ENCODE data around the gene NAB1.
A peak's percentile ranks its signal among the peaks of the same experiment; 100 is the strongest.

NAB1 gene

GRCh38 chr2:190670182-190670946 is 21.5 kb downstream of the NAB1 start:
- POLR2A ChIA-PET, result no interaction called here
- DNase-seq (ENCODE audit: extremely low spot score), result no peak
- CTCF ChIA-PET, result no interaction called here
- TF ChIP-seq ZNF384 (IDR thresholded peaks at IDR 0.05) (no peak), NFRKB (IDR thresholded peaks at IDR 0.05) (no peak), FOXM1 (IDR thresholded peaks at IDR 0.05; ENCODE audit: borderline replicate concordance) (no peak), ARNT (IDR thresholded peaks at IDR 0.05) (no peak), LEF1 (IDR thresholded peaks at IDR 0.05; ENCODE audit: borderline replicate concordance) (no peak), PKNOX1 (IDR thresholded peaks at IDR 0.05) (no peak), FOXA1 (IDR thresholded peaks at IDR 0.05) (no peak), FOXK2 (IDR thresholded peaks at IDR 0.05) (no peak), ELF4 (IDR thresholded peaks at IDR 0.05) (no peak), SUZ12 (IDR thresholded peaks at IDR 0.05) (no peak), CTBP1 (IDR thresholded peaks at IDR 0.05; ENCODE audit: borderline replicate concordance) (no peak), SP1 (IDR thresholded peaks at IDR 0.05) (no peak), TARDBP (IDR thresholded peaks at IDR 0.05) (no peak), L3MBTL2 (conservative IDR thresholded peaks at IDR 0.05) (no peak), HDGF (IDR thresholded peaks at IDR 0.05; ENCODE audit: borderline replicate concordance) (no peak), BHLHE40 (IDR thresholded peaks at IDR 0.05; ENCODE audit: borderline replicate concordance) (no peak)

- TF ChIP-seq SUZ12 (IDR thresholded peaks at IDR 0.05) (no peak), SP1 (IDR thresholded peaks at IDR 0.05) (no peak), FOXA1 (IDR thresholded peaks at IDR 0.05) (no peak), BHLHE40 (IDR thresholded peaks at IDR 0.05; ENCODE audit: borderline replicate concordance) (no peak), ELF4 (IDR thresholded peaks at IDR 0.05) (no peak)
- DNase-seq (ENCODE audit: extremely low spot score), result no peak
- ChIA-PET POLR2A (no interaction called here), CTCF (no interaction called here)
These were observed 26.2 kb downstream of the NAB1 start for GRCh38 chr2:190674966-190675650.

- ChIA-PET CTCF (no interaction called here), POLR2A (no interaction called here)
- DNase-seq (ENCODE audit: extremely low spot score), result no peak
- TF ChIP-seq ARNT (IDR thresholded peaks at IDR 0.05), result no peak
- TF ChIP-seq SP1 (IDR thresholded peaks at IDR 0.05), result no peak
- TF ChIP-seq L3MBTL2 (conservative IDR thresholded peaks at IDR 0.05), result no peak
- TF ChIP-seq ELF4 (IDR thresholded peaks at IDR 0.05), result no peak
- no peak for TF ChIP-seq HDGF (IDR thresholded peaks at IDR 0.05; ENCODE audit: borderline replicate concordance)
- no peak for TF ChIP-seq NFRKB (IDR thresholded peaks at IDR 0.05)
- TF ChIP-seq FOXM1 (IDR thresholded peaks at IDR 0.05; ENCODE audit: borderline replicate concordance), result no peak
- TF ChIP-seq PKNOX1 (IDR thresholded peaks at IDR 0.05), result no peak
- no peak for TF ChIP-seq LEF1 (IDR thresholded peaks at IDR 0.05; ENCODE audit: borderline replicate concordance)
- no peak for TF ChIP-seq CTBP1 (IDR thresholded peaks at IDR 0.05; ENCODE audit: borderline replicate concordance)
- TF ChIP-seq ZNF384 (IDR thresholded peaks at IDR 0.05), result no peak
- TF ChIP-seq BHLHE40 (IDR thresholded peaks at IDR 0.05; ENCODE audit: borderline replicate concordance), result no peak
These were observed 28.4 kb downstream of the NAB1 start for GRCh38 chr2:190677255-190677654.

- POLR2A ChIA-PET, result no interaction called here
- DNase-seq (ENCODE audit: extremely low spot score), result no peak
- CTCF ChIA-PET, result interaction anchor here (0.8 kb wide), 1 partner anchor 9 kb away, joined by 3 read pairs; no protein-coding TSS in a partner anchor
- TF ChIP-seq FOXK2 (IDR thresholded peaks at IDR 0.05), result no peak
- no peak for TF ChIP-seq HDGF (IDR thresholded peaks at IDR 0.05; ENCODE audit: borderline replicate concordance)
- TF ChIP-seq TARDBP (IDR thresholded peaks at IDR 0.05), result no peak
- TF ChIP-seq BHLHE40 (IDR thresholded peaks at IDR 0.05; ENCODE audit: borderline replicate concordance), result no peak
- no peak for TF ChIP-seq NFRKB (IDR thresholded peaks at IDR 0.05)
- no peak for TF ChIP-seq FOXM1 (IDR thresholded peaks at IDR 0.05; ENCODE audit: borderline replicate concordance)
These were observed 29.7 kb downstream of the NAB1 start for GRCh38 chr2:190678444-190679162.

GRCh38 chr2:190679391-190679790 is 30.5 kb downstream of the NAB1 start:
- ChIA-PET CTCF (interaction anchor here (0.8 to 1.3 kb wide), 2 partner anchors 9 to 145 kb away, joined by 3 read pairs; no protein-coding TSS in a partner anchor), POLR2A (no interaction called here)
- TF ChIP-seq ZNF384 (IDR thresholded peaks at IDR 0.05) (no peak), SP1 (IDR thresholded peaks at IDR 0.05) (no peak), ARNT (IDR thresholded peaks at IDR 0.05) (no peak)
- DNase-seq (ENCODE audit: extremely low spot score), result no peak

- TF ChIP-seq CTBP1 (IDR thresholded peaks at IDR 0.05; ENCODE audit: borderline replicate concordance), result no peak
- no peak for TF ChIP-seq ZNF384 (IDR thresholded peaks at IDR 0.05)
- no peak for TF ChIP-seq LEF1 (IDR thresholded peaks at IDR 0.05; ENCODE audit: borderline replicate concordance)
- no peak for TF ChIP-seq PKNOX1 (IDR thresholded peaks at IDR 0.05)
- no peak for TF ChIP-seq TARDBP (IDR thresholded peaks at IDR 0.05)
- TF ChIP-seq ELF4 (IDR thresholded peaks at IDR 0.05), result no peak
- no peak for TF ChIP-seq FOXM1 (IDR thresholded peaks at IDR 0.05; ENCODE audit: borderline replicate concordance)
- TF ChIP-seq ARNT (IDR thresholded peaks at IDR 0.05), result no peak
- no peak for TF ChIP-seq NFRKB (IDR thresholded peaks at IDR 0.05)
- TF ChIP-seq SP1 (IDR thresholded peaks at IDR 0.05), result no peak
- TF ChIP-seq HDGF (IDR thresholded peaks at IDR 0.05; ENCODE audit: borderline replicate concordance), result no peak
- TF ChIP-seq FOXA1 (IDR thresholded peaks at IDR 0.05), result no peak
- TF ChIP-seq BHLHE40 (IDR thresholded peaks at IDR 0.05; ENCODE audit: borderline replicate concordance), result no peak
- TF ChIP-seq FOXK2 (IDR thresholded peaks at IDR 0.05), result no peak
- TF ChIP-seq L3MBTL2 (conservative IDR thresholded peaks at IDR 0.05), result no peak
- no peak for TF ChIP-seq SUZ12 (IDR thresholded peaks at IDR 0.05)
- POLR2A ChIA-PET, result no interaction called here
These were observed 31.1 kb downstream of the NAB1 start for GRCh38 chr2:190679813-190680591.

More at GRCh38 chr2:190679813-190680591, 31.1 kb downstream of the NAB1 start:
- CTCF ChIA-PET, result interaction anchor here (0.6 to 1.3 kb wide), 7 partner anchors 17 to 170 kb away, joined by 3 to 4 read pairs (median 4); no protein-coding TSS in a partner anchor
- DNase-seq (ENCODE audit: extremely low spot score), result peak; percentile 46

All from HEK293T (cell line).